ENCODE data around the gene PYROXD2.

The PYROXD2 gene

GRCh38 chr10:98399784-98400183, 15.2 kb downstream of the PYROXD2 start:
- no peaks in the 10 kb centered on the region for H3K36me3 ChIP-seq
- no peaks in the 10 kb centered on the region for H3K27me3 ChIP-seq (ENCODE audit: insufficient read depth, low read depth, severe bottlenecking)
- H3K4me3 ChIP-seq (ENCODE audit: low read depth, low read length): no peak overlapping the region
- no peak for DNase-seq
- no peaks in the 10 kb centered on the region for H3K9me3 ChIP-seq (ENCODE audit: severe bottlenecking)
- no peak overlapping the region for H3K27ac ChIP-seq
- TF ChIP-seq CTCF (IDR thresholded peaks at IDR 0.05; ENCODE audit: low read depth, low read length): no peak

GRCh38 chr10:98397089-98397600, 17.8 kb downstream of the PYROXD2 start:
- no peaks in the 10 kb centered on the region for H3K9me3 ChIP-seq (ENCODE audit: severe bottlenecking)
- DNase-seq: no peak
- no peak overlapping the region for H3K27ac ChIP-seq
- no peaks in the 10 kb centered on the region for H3K27me3 ChIP-seq (ENCODE audit: insufficient read depth, low read depth, severe bottlenecking)
- H3K4me3 ChIP-seq (ENCODE audit: low read depth, low read length): no peak overlapping the region
- TF ChIP-seq CTCF (IDR thresholded peaks at IDR 0.05; ENCODE audit: low read depth, low read length): no peak
- H3K36me3 ChIP-seq: no peaks in the 10 kb centered on the region

- TF ChIP-seq CTCF (IDR thresholded peaks at IDR 0.05; ENCODE audit: low read depth, low read length): no peak
- Histone ChIP-seq H3K4me3 (ENCODE audit: low read depth, low read length) (no peak overlapping the region), H3K27ac (no peak overlapping the region), H3K9me3 (ENCODE audit: severe bottlenecking) (no peaks in the 10 kb centered on the region), H3K27me3 (ENCODE audit: insufficient read depth, low read depth, severe bottlenecking) (no peaks in the 10 kb centered on the region), H3K36me3 (no peaks in the 10 kb centered on the region)
- DNase-seq: no peak
These were observed 18.6 kb downstream of the PYROXD2 start for GRCh38 chr10:98396096-98397063.

- H3K36me3 ChIP-seq: no peaks in the 10 kb centered on the region
- DNase-seq: no peak
- no peak for TF ChIP-seq CTCF (IDR thresholded peaks at IDR 0.05; ENCODE audit: low read depth, low read length)
These were observed 20.0 kb downstream of the PYROXD2 start for GRCh38 chr10:98394851-98395440.

GRCh38 chr10:98391578-98391991, 23.4 kb downstream of the PYROXD2 start:
- H3K27me3 ChIP-seq (ENCODE audit: insufficient read depth, low read depth, severe bottlenecking): no peaks in the 10 kb centered on the region
- H3K27ac ChIP-seq: no peak overlapping the region
- TF ChIP-seq CTCF (IDR thresholded peaks at IDR 0.05; ENCODE audit: low read depth, low read length): no peak
- no peak overlapping the region for H3K4me3 ChIP-seq (ENCODE audit: low read depth, low read length)
- no peaks in the 10 kb centered on the region for H3K36me3 ChIP-seq
- no peak for DNase-seq
- no peaks in the 10 kb centered on the region for H3K9me3 ChIP-seq (ENCODE audit: severe bottlenecking)

More at GRCh38 chr10:98394851-98395440, 20.0 kb downstream of the PYROXD2 start:
- Histone ChIP-seq H3K9me3 (ENCODE audit: severe bottlenecking) (no peaks in the 10 kb centered on the region), H3K4me3 (ENCODE audit: low read depth, low read length) (no peak overlapping the region), H3K27me3 (ENCODE audit: insufficient read depth, low read depth, severe bottlenecking) (no peaks in the 10 kb centered on the region), H3K27ac (no peak overlapping the region)

Measured in WERI-Rb-1 (cell line).